Activated CD8-positive, alpha-beta memory T cell treated with anti-CD3 and anti-CD28 coated beads for 4 hours (primary cell): ENCODE measurements around the gene TNS4.

ENCODE experiments used
- DNase-seq, 2 donors: peaks; one replicate each; pipeline ENCODE4 v3.0.0-alpha.2; 2020; ENCODE audit warnings: low read depth in 2 of 2

TNS4 gene

GRCh38 chr17:40473573-40474365 lies 27.7 kb downstream of the TNS4 start:
- DNase-seq, result no peak

DNA sequence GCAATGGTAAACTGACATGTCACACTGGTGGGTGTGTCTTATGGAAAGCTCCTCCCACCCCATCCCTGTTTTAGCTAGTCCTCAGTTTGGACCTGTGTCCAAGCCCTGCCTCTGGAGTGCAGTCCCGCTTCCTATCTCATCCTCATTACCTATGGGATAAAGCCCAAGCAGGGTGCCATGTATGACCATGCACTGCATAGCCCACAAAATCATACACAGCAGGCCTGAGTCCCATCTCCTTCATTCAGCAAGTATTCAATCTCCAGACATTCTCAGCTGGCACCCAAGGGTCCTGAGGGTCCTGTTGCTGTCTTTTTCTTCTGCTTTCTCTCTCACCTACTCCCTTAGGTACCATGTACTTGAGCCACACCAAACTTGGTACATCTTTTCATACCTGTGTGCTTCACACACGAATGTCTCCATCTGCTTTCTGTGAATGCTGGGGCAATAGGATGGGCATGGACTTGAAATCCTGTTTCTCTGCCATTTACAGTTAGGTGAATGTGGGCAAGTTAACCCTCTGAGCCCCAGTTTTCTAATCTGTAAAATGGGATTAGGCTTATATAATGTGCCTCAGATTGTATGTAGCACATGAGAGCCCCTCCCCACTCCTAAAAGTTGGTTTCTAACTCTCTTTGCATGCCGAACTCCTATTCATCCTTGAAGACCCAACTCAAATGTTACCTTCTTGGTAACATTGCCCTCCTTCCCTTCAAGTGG lies 28.5 kb downstream of the TNS4 start:
- DNase-seq, result no peak

- DNase-seq, result no peak
These were observed 29.3 kb downstream of the TNS4 start for GRCh38 chr17:40471846-40472732.

- DNase-seq, result no peak
These were observed 30.2 kb downstream of the TNS4 start for GRCh38 chr17:40470932-40471828.

DNA sequence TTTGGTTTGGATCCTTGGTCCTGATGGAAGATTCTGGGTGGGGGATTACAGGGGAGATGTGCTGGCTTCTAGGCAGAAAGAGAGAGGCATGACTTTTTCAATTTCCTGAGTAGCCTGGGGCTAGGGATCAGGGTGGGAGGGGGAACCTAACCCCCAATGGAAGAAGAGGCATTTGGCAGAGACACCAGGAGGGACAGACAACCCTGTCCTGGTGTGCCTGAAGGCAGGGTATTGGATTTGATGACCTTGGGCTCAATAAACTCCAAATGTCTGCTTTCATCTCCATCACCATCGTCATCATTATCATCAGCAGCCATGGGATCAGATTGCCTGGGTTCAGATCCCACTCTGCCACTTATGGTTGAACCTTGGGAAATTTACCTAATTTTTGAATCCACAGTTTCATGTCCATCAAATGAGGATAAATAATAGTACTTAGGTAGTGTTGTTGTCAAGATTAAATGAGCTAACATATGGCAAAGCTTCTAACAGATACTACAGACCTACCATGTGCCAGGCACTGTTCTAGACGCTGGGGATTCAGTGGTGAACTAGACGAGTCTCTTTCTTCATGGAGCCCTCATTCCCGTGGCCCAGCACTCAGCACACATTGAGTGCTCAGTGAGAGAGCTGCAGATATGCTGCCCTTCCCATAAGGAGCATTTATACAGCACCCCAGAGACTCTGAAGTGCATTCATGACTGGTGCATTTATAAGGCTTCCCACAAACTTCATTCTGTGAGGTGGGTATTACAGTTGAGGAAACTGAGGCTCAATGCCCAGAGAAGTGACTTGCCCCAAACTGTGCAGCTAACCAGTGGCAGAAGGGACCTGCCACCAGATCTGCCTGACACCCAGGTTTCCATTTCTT lies 31.4 kb downstream of the TNS4 start:
- DNase-seq, result no peak

DNA sequence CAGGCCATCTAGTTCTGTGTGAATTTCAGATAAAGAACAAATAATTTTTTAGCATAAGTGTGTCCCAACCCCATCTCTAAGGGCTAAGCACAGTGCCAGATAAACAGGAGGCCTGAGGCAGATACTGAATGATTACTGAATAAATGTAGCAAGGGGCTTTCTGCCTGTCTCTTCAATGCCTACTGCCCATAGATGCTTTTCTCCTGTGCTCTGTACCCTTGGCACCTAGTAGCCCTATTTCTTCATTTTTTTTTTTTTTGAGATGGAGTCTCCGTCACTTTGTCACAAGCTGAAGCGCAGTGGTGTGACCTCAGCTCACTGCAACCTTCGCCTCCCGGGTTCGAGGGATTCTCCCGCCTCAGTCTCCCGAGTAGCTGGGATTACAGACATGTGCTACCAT lies 32.9 kb downstream of the TNS4 start:
- DNase-seq, result no peak

- no peak for DNase-seq
These were observed 34.0 kb downstream of the TNS4 start for GRCh38 chr17:40467281-40467867.

GRCh38 chr17:40466298-40466971 lies 35.0 kb downstream of the TNS4 start:
- DNase-seq, result no peak

DNA sequence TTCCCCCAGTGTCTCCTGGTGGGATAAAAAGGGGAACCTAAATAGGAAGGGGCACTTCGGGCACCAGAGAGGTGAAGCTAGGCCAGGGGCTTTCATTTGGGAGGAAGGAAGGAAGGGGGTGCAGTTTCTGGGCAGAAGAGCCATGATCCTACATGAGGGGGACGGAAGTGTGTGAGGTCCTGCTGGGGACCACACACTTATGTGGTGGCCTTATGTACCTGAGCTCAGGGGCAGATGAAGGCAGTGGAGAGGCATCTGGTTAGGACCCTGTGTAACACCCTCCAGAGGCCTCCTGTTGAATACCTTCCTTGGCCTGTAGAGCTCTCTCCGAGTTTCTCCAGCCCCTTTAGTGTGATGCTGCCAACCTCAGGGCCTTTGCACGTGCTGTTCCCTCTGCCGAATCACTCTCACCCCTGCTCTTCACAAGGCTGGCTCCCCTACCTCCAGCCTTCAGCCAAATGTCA lies 37.0 kb downstream of the TNS4 start:
- DNase-seq, result no peak

GRCh38 chr17:40463122-40463550 lies 38.3 kb downstream of the TNS4 start:
- DNase-seq, result no peak

DNA sequence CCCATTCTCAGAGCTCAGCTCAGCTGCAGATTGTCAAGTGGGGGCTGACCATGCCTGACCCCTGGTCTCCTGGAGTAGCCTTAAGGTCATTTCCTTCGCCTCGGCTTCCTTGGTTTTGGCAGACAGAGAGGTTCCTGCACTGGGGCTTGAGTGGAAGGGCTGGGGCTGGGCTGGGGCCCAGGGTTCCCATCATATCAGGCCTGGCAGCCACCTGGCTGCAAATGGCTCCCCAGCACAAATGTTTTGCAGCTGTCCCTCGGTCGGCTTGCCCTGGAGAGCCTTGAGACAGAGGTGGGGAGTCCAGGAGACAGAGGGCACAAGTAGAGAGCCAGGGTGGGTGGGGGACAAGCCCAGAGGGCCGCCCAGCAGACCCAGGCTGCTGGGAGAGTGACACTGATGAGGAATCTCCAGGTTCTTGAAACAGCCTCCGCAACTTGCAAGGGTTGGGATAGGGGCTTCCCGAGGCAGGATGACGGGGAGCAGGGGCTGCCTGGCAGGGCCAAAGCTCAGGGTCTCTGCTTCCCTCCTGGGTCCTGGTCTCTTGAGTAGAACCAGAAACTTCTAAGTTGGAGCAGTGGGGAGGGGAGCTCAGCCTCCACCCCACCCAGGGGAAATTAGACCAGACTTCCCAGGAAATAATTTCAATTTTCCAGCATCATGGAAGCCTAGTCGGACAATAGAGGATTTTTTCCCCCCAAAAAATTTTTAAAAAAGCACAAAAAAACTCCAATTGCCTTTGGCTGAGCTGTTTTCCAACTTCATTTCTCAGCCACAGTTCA lies 38.9 kb downstream of the TNS4 start:
- no peak for DNase-seq

- DNase-seq, result no peak
These were observed 39.6 kb downstream of the TNS4 start for GRCh38 chr17:40461732-40462342.

- DNase-seq, result no peak
These were observed 40.3 kb downstream of the TNS4 start for GRCh38 chr17:40460968-40461731.

GRCh38 chr17:40460604-40460967 lies 40.8 kb downstream of the TNS4 start:
- no peak for DNase-seq

DNA sequence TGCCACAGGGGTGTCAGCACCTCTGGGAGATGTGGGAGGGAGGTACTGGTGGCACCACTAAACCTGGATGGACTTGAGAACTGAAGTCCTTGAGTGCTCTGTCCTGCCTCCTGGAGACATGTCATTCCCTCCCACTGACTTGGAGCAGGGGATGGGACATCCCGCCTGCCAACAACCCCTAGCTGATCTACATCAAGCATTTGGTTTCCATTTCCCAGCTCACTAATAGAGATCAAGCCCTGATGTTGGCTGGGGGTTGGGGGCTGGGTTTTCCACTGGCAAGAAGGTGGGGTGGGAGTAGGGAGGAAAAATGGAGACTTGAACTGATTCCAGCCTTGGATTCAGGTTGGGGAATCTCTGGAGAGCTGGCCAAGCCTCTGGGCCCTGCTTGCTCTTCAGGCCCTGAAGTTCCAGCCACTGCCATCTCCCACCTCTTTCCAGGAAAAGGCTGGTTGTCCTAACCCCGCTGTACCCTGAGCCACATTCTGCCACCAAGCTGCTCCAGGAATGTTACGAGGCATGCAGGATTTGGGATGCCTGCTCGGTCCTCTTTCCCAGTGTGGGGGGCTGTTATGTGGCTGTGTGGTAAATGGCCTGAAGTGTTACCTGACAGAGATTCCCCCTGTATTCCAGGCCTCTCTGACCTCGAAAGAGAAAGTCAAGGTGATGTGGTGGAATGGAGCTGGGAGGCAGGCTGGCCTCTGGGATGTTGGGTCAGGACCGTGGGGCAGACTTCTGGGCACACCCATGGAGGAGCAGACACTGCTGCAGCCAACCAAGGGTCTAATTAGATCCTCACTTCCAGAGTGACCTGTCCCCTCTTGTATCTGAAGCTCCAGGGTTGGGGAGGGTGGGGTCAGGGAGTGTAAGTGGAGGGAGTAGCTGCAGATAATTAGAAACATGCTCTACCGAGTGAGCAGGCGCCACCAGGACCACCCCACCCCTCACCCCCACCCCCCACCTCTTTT lies 41.5 kb downstream of the TNS4 start:
- DNase-seq, result no peak
